Mammary epithelial cell (primary cell): Measurements from ENCODE around the gene TMEM229B.

Source experiments
- EZH2 ChIP-seq: IDR thresholded peaks from 2 replicates; pipeline ENCODE4 v1.6.1; 2012; ENCODE audit warnings: low read length, inconsistent platforms, borderline replicate concordance
- TF ChIP-seq, protein P1 (sequence below), 2 donors: IDR thresholded peaks in 1 of 2; conservative IDR thresholded peaks in 1 of 2; 2 replicates each; pipeline ENCODE4 v1.5.1; 2011 to 2012; ENCODE audit warnings: inconsistent platforms in 2 of 2, low read length in 2 of 2, mild to moderate bottlenecking in 2 of 2, control low read depth in 1 of 2, low read depth in 1 of 2; ENCODE audit not compliant: insufficient read depth in 1 of 2; ENCODE audit errors: extremely low read depth in 1 of 2

DNA sequence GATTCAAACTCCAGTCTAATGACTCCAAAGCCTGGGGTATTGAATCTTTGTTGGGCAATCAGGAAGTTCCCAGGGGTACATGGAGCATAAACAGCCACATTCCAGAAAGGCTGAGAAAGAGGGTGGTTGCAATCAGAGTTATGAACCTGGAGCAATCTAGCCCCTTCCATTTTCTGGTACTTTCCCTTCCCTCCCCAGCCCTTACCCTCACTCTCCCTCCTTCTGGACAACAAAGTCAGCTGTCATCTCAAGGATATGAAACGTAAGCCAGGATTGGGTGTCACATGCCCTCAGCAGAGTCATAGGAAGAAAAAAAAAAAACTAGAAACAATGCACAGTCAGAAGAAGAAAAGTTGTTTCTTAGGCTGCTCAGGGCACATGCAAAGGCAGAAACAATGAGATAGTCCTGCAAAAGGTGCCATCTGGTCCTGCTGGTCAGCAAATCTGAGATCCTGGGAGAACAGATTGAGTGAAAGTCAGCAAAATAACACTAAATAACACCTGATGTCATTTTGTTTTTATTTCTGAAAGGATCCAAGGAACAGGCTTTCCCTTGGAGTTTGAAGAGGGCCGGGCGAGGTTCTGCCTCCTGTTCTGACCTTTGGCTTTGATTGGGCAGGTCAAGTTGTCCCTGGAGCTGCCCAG lies 27.1 kb downstream of the TMEM229B start:
- TF ChIP-seq, protein P1, sequence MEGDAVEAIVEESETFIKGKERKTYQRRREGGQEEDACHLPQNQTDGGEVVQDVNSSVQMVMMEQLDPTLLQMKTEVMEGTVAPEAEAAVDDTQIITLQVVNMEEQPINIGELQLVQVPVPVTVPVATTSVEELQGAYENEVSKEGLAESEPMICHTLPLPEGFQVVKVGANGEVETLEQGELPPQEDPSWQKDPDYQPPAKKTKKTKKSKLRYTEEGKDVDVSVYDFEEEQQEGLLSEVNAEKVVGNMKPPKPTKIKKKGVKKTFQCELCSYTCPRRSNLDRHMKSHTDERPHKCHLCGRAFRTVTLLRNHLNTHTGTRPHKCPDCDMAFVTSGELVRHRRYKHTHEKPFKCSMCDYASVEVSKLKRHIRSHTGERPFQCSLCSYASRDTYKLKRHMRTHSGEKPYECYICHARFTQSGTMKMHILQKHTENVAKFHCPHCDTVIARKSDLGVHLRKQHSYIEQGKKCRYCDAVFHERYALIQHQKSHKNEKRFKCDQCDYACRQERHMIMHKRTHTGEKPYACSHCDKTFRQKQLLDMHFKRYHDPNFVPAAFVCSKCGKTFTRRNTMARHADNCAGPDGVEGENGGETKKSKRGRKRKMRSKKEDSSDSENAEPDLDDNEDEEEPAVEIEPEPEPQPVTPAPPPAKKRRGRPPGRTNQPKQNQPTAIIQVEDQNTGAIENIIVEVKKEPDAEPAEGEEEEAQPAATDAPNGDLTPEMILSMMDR (conservative IDR thresholded peaks at IDR 0.05 in 1 of 2, IDR thresholded peaks at IDR 0.05 in 1 of 2; ENCODE audit: extremely low read depth in 1 of 2, insufficient read depth in 1 of 2, low read depth in 1 of 2, low read length in 2 of 2) = no peak
- TF ChIP-seq EZH2 = no peak
